Upper lobe of left lung (tissue), 6 donors: ENCODE measurements around the gene PLA2G15. TPM values are rescaled to one million over a fixed set of nuclear protein-coding genes. Genes with fewer than 3 reads are reported as not detected.

Experiments used
- ATAC-seq, 2 donors: fragments of 200-7000 bp; cut with Tn5 transposase; one replicate each; pipeline ENCODE4 v1.9.1; 2022; ENCODE audit warnings: mild to moderate bottlenecking in 2 of 2, moderate library complexity in 2 of 2; ENCODE audit not compliant: low FRiP score in 2 of 2
- DNase-seq, 2 donors: peaks; one replicate each; pipeline ENCODE4 v3.0.0-alpha.2; 2019 to 2020
- H3K27ac ChIP-seq, 4 donors: fragments of 200-600 bp; sonication (generic); one replicate each; pipeline ENCODE4 v1.5.1; 2016 to 2019
- H3K27me3 ChIP-seq, 4 donors: fragments of 200-600 bp; sonication (generic); one replicate each; pipeline ENCODE4 v1.5.1; 2017 to 2019
- H3K36me3 ChIP-seq, 4 donors: fragments of 200-600 bp; sonication (generic); one replicate each; pipeline ENCODE4 v1.5.1; 2016 to 2019
- H3K4me1 ChIP-seq, 4 donors: fragments of 200-600 bp; sonication (generic); one replicate each; pipeline ENCODE4 v1.5.1; 2018 to 2019
- H3K4me3 ChIP-seq, 4 donors: fragments of 200-600 bp; sonication (generic); one replicate each; pipeline ENCODE4 v1.5.1; 2017 to 2019; ENCODE audit warnings: mild to moderate bottlenecking in 2 of 4, moderate library complexity in 1 of 4
- H3K9me3 ChIP-seq, 4 donors: fragments of 200-600 bp; sonication (generic); one replicate each; pipeline ENCODE4 v1.5.1; 2018 to 2019
- EP300 ChIP-seq, 4 donors: sonication (generic); formaldehyde crosslinking; IDR thresholded peaks; one replicate each; pipeline ENCODE4 v1.5.1; 2017; ENCODE audit warnings: antibody characterized with exemption in 4 of 4, control low read depth in 2 of 4
- POLR2A ChIP-seq, 4 donors: fragments of 450-650 bp; IDR thresholded peaks; one replicate each; pipeline ENCODE4 v1.5.1; 2016 to 2017; ENCODE audit warnings: antibody characterized with exemption in 4 of 4, mild to moderate bottlenecking in 2 of 4
- POLR2AphosphoS5 ChIP-seq, 2 donors: sonication (generic); formaldehyde crosslinking; IDR thresholded peaks; one replicate each; pipeline ENCODE4 v1.5.1; 2017; ENCODE audit warnings: antibody characterized with exemption in 2 of 2
- WGBS, 2 donors: methylation state at CpG; one replicate each; pipeline ENCODE4 v1.1.5; 2017 to 2018; 5-methylcytosine and 5-hydroxymethylcytosine counted together
- total RNA-seq, 6 donors: library from RNA; depleted of rRNA in 4 of 6; stranded (reverse); fragments of >200 nt in 4 of 6; gene quantifications; one replicate each; pipeline versions ENCODE4 v1.1.0 to v1.2.1, GENCODE V29; 2016 to 2021
- TF ChIP-seq, protein P1 (sequence below), 6 experiments: fragments of 450-650 bp in 4 of 6; fragments of 200-600 bp in 2 of 6; sonication (generic) in 2 of 6; IDR thresholded peaks; one replicate each; pipeline ENCODE4 v1.5.1; 2016 to 2019; ENCODE audit warnings: antibody characterized with exemption in 6 of 6
- donor health status: DM: no; HTN: no; CAD: no; lungs with moderate emphysema.
- donor health status: DM: no; HTN: yes; CAD: no; lungs with severe emphysema.

The PLA2G15 gene
- total RNA-seq, 6 donors from 2014 or later, result 25.6 to 84.8 (median 57.5) TPM

DNA sequence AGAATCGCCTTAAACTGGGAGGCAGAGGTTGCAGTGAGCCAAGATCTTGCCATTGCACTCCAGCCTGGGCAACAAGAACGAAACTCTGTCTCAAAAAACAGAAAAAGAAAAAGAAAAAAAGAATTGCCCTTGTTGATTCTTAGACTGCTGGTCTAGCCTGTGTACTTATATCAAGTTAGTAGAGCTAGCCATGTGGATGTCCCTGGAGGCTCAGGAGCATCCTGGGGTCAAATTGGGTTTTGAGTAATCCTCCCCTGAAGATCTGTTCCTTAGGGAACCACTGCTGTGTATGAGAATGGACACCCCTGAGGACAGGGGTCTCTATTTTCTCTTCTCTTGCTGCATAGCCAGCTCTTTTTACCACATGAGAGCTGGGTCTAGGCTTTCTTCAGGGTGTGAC, 44.0 kb downstream of the PLA2G15 start:
- DNase-seq (no peak), ATAC-seq (no peak)
- H3K4me1 ChIP-seq, result peaks cover 30 to 61% (median 51%) of the 10 kb centered on the region in 4 donors
- WGBS, 2 donors, result 84 to 100% methylated on average over 2 of the region's 2 CpGs
- H3K4me3 ChIP-seq, result no peak overlapping the region
- no peaks in the 10 kb centered on the region for H3K9me3 ChIP-seq
- TF ChIP-seq POLR2A (IDR thresholded peaks at IDR 0.05) (no peak), POLR2AphosphoS5 (IDR thresholded peaks at IDR 0.05) (no peak), EP300 (IDR thresholded peaks at IDR 0.05) (no peak)
- TF ChIP-seq, protein P1, sequence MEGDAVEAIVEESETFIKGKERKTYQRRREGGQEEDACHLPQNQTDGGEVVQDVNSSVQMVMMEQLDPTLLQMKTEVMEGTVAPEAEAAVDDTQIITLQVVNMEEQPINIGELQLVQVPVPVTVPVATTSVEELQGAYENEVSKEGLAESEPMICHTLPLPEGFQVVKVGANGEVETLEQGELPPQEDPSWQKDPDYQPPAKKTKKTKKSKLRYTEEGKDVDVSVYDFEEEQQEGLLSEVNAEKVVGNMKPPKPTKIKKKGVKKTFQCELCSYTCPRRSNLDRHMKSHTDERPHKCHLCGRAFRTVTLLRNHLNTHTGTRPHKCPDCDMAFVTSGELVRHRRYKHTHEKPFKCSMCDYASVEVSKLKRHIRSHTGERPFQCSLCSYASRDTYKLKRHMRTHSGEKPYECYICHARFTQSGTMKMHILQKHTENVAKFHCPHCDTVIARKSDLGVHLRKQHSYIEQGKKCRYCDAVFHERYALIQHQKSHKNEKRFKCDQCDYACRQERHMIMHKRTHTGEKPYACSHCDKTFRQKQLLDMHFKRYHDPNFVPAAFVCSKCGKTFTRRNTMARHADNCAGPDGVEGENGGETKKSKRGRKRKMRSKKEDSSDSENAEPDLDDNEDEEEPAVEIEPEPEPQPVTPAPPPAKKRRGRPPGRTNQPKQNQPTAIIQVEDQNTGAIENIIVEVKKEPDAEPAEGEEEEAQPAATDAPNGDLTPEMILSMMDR (IDR thresholded peaks at IDR 0.05), result no peak
- no peaks in the 10 kb centered on the region for H3K27me3 ChIP-seq
- H3K36me3 ChIP-seq, result peaks cover 0 to 45% (median 25%) of the 10 kb centered on the region in 4 donors
- H3K27ac ChIP-seq, result peak overlapping the region; percentile 44 to 76 (median 66)

DNA sequence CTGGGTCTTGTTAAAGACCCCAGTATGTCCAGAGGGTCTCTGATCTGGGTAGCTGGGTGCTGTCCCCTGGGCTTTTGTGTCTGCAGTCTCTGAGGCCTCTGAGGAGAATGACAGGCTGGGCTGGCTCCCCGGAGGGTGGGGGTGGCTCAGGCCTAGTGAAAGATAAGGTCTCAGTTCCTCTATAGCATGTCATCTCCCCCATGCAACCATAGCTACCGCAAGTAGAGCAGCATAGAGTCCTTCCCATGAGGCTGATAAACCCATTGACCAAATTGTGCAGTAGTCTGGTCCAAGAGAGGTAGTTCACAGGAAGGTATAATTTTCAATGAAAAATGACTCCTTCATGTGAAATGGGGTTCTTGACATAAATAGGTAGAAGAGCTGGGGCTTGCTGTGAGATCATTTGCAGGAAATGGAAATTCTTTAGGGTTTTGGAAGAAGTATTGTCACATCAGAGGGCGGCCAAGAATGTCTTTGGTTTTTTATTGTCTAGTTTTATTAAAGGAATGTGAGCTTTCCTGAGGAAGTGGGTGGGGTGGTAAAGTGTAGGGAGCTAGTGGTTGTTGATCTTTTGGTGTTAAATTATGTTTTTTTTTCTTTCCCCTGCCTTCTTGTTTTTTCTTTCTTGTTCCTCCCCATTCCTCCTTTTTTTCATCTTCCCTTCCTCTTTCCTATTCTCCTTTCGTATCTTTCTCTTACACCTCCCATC, 44.6 kb downstream of the PLA2G15 start:
- Histone ChIP-seq H3K27me3 (no peaks in the 10 kb centered on the region), H3K36me3 (peaks cover 0 to 51% (median 27%) of the 10 kb centered on the region in 4 donors), H3K4me1 (peaks cover 26 to 55% (median 46%) of the 10 kb centered on the region in 4 donors), H3K27ac (peak overlapping the region; percentile 44 to 76 (median 66)), H3K9me3 (no peaks in the 10 kb centered on the region), H3K4me3 (no peak overlapping the region)
- DNase-seq (no peak), ATAC-seq (no peak)
- no peak for TF ChIP-seq POLR2AphosphoS5 (IDR thresholded peaks at IDR 0.05)
- no peak for TF ChIP-seq POLR2A (IDR thresholded peaks at IDR 0.05)
- TF ChIP-seq EP300 (IDR thresholded peaks at IDR 0.05), result no peak
- TF ChIP-seq, protein P1 (IDR thresholded peaks at IDR 0.05), result no peak
- 41% methylated on average over 3 to 4 of the region's 4 CpGs for WGBS, 2 donors

DNA sequence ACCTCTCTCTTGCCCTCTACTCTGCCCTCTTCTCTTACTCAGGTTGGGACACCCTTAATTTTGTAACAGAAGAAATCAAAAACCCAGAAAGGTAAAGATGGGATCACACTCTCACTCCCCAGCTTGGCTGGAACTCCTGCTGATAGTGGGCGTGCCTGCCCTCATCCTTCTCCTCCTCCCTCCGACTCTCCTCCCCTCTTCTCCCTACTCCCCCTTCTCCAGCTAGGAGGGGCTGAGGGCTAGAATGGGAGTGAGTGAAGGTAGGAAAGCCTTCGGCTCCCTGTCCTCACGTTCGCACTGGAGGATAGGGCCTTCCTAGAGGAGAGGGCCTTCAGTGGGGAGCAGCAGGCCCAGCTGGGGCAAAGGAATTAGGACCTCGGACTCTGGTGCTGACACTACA, 45.3 kb downstream of the PLA2G15 start:
- 62 to 77% methylated on average over 6 of the region's 6 CpGs for WGBS, 2 donors
- no peak for DNase-seq
- peaks cover 21 to 48% (median 40%) of the 10 kb centered on the region in 4 donors for H3K4me1 ChIP-seq

DNA sequence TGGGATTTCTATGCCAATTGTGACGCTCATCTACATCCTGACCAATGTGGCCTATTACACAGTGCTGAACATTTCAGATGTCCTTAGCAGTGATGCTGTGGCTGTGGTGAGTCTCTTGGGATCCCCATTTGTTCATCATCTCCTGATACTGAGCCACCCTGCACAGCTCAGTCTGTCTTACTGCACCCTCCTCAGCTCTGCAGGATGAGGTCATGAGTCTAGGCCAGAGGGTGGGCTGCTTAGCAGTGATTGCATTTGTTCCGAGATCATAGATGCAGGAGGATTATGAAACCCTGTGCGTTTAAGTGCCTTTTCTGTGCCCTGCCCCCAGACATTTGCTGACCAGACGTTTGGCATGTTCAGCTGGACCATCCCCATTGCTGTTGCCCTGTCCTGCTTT, 46.1 kb downstream of the PLA2G15 start:
- Histone ChIP-seq H3K4me3 (no peak overlapping the region), H3K9me3 (no peaks in the 10 kb centered on the region), H3K27ac (peak overlapping the region in 1 of 4 donors; percentile 67), H3K36me3 (peaks cover 0 to 66% (median 41%) of the 10 kb centered on the region in 4 donors), H3K4me1 (peaks cover 17 to 41% (median 32%) of the 10 kb centered on the region in 4 donors), H3K27me3 (no peaks in the 10 kb centered on the region)
- TF ChIP-seq, protein P1 (IDR thresholded peaks at IDR 0.05), result no peak
- no peak for TF ChIP-seq POLR2AphosphoS5 (IDR thresholded peaks at IDR 0.05)
- TF ChIP-seq POLR2A (IDR thresholded peaks at IDR 0.05), result no peak
- no peak for TF ChIP-seq EP300 (IDR thresholded peaks at IDR 0.05)
- DNase-seq, result no peak
- no peak for ATAC-seq
- 79 to 83% methylated on average over 4 of the region's 4 CpGs for WGBS, 2 donors

More for the DNA sequence above, 45.3 kb downstream of the PLA2G15 start:
- ATAC-seq, result no peak
- H3K4me3 ChIP-seq, result no peak overlapping the region
- TF ChIP-seq EP300 (IDR thresholded peaks at IDR 0.05), result no peak
- peaks cover 0 to 58% (median 33%) of the 10 kb centered on the region in 4 donors for H3K36me3 ChIP-seq
- H3K27me3 ChIP-seq, result no peaks in the 10 kb centered on the region
- H3K27ac ChIP-seq, result peak overlapping the region; percentile 44 to 76 (median 58)
- no peaks in the 10 kb centered on the region for H3K9me3 ChIP-seq

DNA sequence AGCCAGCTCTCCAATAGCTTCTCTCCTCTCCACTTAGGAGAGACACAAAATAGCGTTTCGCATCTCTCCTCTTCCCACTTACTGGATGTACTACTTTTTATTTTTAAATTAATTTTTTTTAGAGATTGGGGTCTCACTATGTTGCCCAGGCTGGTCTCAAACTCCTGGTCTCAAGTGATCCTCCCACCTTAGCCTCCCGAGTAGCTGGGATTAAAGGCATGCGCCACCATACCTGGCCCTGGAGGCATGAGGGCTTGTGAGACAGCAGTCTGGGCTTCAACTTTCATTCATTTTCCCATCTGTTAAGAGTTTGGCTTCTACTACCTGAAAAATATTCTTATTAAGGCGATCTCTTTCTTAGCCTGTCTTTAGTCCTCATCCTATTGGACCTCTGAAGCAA, 47.3 kb downstream of the PLA2G15 start:
- 90 to 95% methylated on average over 5 of the region's 5 CpGs for WGBS, 2 donors
- ATAC-seq, result no peak
- no peak for DNase-seq
- Histone ChIP-seq H3K36me3 (peaks cover 0 to 78% (median 50%) of the 10 kb centered on the region in 4 donors), H3K9me3 (no peaks in the 10 kb centered on the region), H3K4me3 (no peak overlapping the region), H3K27ac (no peak overlapping the region), H3K27me3 (no peaks in the 10 kb centered on the region), H3K4me1 (peaks cover 14 to 30% (median 21%) of the 10 kb centered on the region in 4 donors)
- TF ChIP-seq, protein P1 (IDR thresholded peaks at IDR 0.05), result no peak
- TF ChIP-seq POLR2AphosphoS5 (IDR thresholded peaks at IDR 0.05) (no peak), EP300 (IDR thresholded peaks at IDR 0.05) (no peak), POLR2A (IDR thresholded peaks at IDR 0.05) (no peak)
